CD14-positive monocyte (primary cell): ENCODE measurements around the gene BTBD10. TPM values are rescaled to one million over a fixed set of nuclear protein-coding genes. Genes with fewer than 3 reads are reported as not detected.

Source experiments
- DNase-seq, 3 donors: peaks; one replicate each; pipeline ENCODE4 v3.0.0-alpha.2; 2011 to 2022
- H2AFZ ChIP-seq: 2 replicates; pipeline ENCODE4 v1.6.0; 2012; ENCODE audit warnings: mild to moderate bottlenecking, low read depth, low read length, inconsistent platforms; ENCODE audit not compliant: insufficient read depth, poor library complexity, severe bottlenecking
- H3K27ac ChIP-seq, 2 donors: 1 replicate in 1 of 2; 2 replicates in 1 of 2; pipeline ENCODE4 v1.5.1; 2012 to 2013; ENCODE audit warnings: low read length in 2 of 2, control low read depth in 1 of 2, inconsistent platforms in 1 of 2, low read depth in 1 of 2, mild to moderate bottlenecking in 1 of 2
- H3K27me3 ChIP-seq, 2 donors: one replicate each; pipeline versions ENCODE4 v1.6.0 to v1.6.1; 2011 to 2013; ENCODE audit warnings: low read length in 2 of 2; ENCODE audit not compliant: control insufficient read depth in 2 of 2, insufficient read depth in 2 of 2
- H3K36me3 ChIP-seq, 2 donors: replicated peaks in 1 of 2; 1 replicate in 1 of 2; 2 replicates in 1 of 2; pipeline versions ENCODE4 v1.5.1 to v1.6.1; 2012 to 2013; ENCODE audit warnings: low read length in 2 of 2, control low read depth in 1 of 2, inconsistent platforms in 1 of 2, mild to moderate bottlenecking in 1 of 2; ENCODE audit not compliant: insufficient read depth in 2 of 2, control insufficient read depth in 1 of 2
- H3K4me1 ChIP-seq, 2 donors: 1 replicate in 1 of 2; 2 replicates in 1 of 2; pipeline versions ENCODE4 v1.5.1 to v1.6.1; 2012 to 2013; ENCODE audit warnings: low read length in 2 of 2, control low read depth in 1 of 2, inconsistent platforms in 1 of 2, mild to moderate bottlenecking in 1 of 2, moderate library complexity in 1 of 2; ENCODE audit not compliant: insufficient read depth in 2 of 2, control insufficient read depth in 1 of 2
- H3K4me2 ChIP-seq: replicated peaks from 2 replicates; pipeline ENCODE3; 2012; ENCODE audit warnings: low read length, moderate library complexity, mild to moderate bottlenecking; ENCODE audit not compliant: poor library complexity, severe bottlenecking; ENCODE audit errors: extremely low read depth
- H3K4me3 ChIP-seq, 3 experiments: fragments of 200-600 bp in 1 of 3; sonication (generic) in 1 of 3; replicated peaks in 1 of 3; 1 replicate in 2 of 3; 2 replicates in 1 of 3; pipeline ENCODE4 v1.5.1; 2011 to 2013; ENCODE audit warnings: low read length in 3 of 3, mild to moderate bottlenecking in 3 of 3, control low read depth in 2 of 3, low read depth in 2 of 3, inconsistent platforms in 1 of 3, moderate library complexity in 1 of 3
- H3K79me2 ChIP-seq: 2 replicates; pipeline ENCODE4 v1.6.0; 2012; ENCODE audit warnings: mild to moderate bottlenecking, control low read depth, inconsistent platforms, low read length, moderate library complexity; ENCODE audit not compliant: insufficient read depth
- H3K9ac ChIP-seq: 2 replicates; pipeline ENCODE4 v1.6.0; 2017; ENCODE audit warnings: low read length, mild to moderate bottlenecking; ENCODE audit not compliant: insufficient read depth, poor library complexity, severe bottlenecking
- H3K9me3 ChIP-seq, 2 donors: replicated peaks in 1 of 2; 1 replicate in 1 of 2; 2 replicates in 1 of 2; pipeline versions ENCODE4 v1.5.1 to v1.6.1; 2012 to 2013; ENCODE audit warnings: low read length in 2 of 2, control low read depth in 1 of 2; ENCODE audit not compliant: control insufficient read depth in 1 of 2, insufficient read depth in 1 of 2
- H4K20me1 ChIP-seq: 2 replicates; pipeline ENCODE4 v1.6.0; 2012; ENCODE audit warnings: mild to moderate bottlenecking, low read length, control low read depth, moderate library complexity; ENCODE audit not compliant: insufficient read depth
- H3K27ac Mint-ChIP-seq, 7 donors: one replicate each; pipeline ENCODE4 v1.8.0; 2020; ENCODE audit warnings: mild to moderate bottlenecking in 7 of 7, mixed read lengths in 7 of 7, moderate library complexity in 6 of 7, inconsistent platforms in 2 of 7
- H3K27me3 Mint-ChIP-seq, 3 donors: one replicate each; pipeline ENCODE4 v1.8.0; 2021 to 2022; ENCODE audit warnings: low read depth in 3 of 3, mild to moderate bottlenecking in 3 of 3, mixed read lengths in 3 of 3, moderate library complexity in 3 of 3, inconsistent platforms in 1 of 3
- H3K36me3 Mint-ChIP-seq, 2 donors: one replicate each; pipeline ENCODE4 v1.8.0; 2020; ENCODE audit warnings: mixed read lengths in 2 of 2, inconsistent platforms in 1 of 2, mild to moderate bottlenecking in 1 of 2
- H3K4me1 Mint-ChIP-seq: one replicate; pipeline ENCODE4 v1.8.0; 2020; ENCODE audit warnings: mild to moderate bottlenecking, mixed read lengths
- H3K4me3 Mint-ChIP-seq, 2 donors: one replicate each; pipeline ENCODE4 v1.8.0; 2020; ENCODE audit warnings: mild to moderate bottlenecking in 2 of 2, mixed read lengths in 2 of 2, moderate library complexity in 1 of 2
- H3K9me3 Mint-ChIP-seq, 7 donors: one replicate each; pipeline ENCODE4 v1.8.0; 2020 to 2022; ENCODE audit warnings: mixed read lengths in 7 of 7, mild to moderate bottlenecking in 6 of 7, moderate library complexity in 6 of 7, inconsistent platforms in 2 of 7
- CTCF ChIP-seq: fragments of 200-600 bp; IDR thresholded peaks from one replicate; pipeline ENCODE4 v1.8.0; 2022; ENCODE audit warnings: antibody characterized with exemption, mild to moderate bottlenecking
- WGBS: methylation state at CpG from one replicate; pipeline ENCODE4 v1.1.5; 2013; ENCODE audit warnings: missing lambda C conversion rate; ENCODE audit not compliant: insufficient coverage; 5-methylcytosine and 5-hydroxymethylcytosine counted together
- intact Hi-C, 2 donors: fragments of 100-400 bp; cut with micrococcal nuclease; formaldehyde crosslinking; loops; one replicate each; pipeline versions ENCODE4 v1.15.0 to v1.15.1; 2023
- polyA plus RNA-seq, 3 donors: library from polyadenylated mRNA; depleted of rRNA in 1 of 3; unstranded in 2 of 3; stranded (reverse) in 1 of 3; fragments of 300-500 nt in 2 of 3; fragments of >200 nt in 1 of 3; fragmentation: Illumina TruSeq in 2 of 3; gene quantifications; 1 replicate in 2 of 3; 2 replicates in 1 of 3; pipeline ENCODE4 v1.2.3, GENCODE V29; 2012 to 2021

BTBD10 gene
- polyA plus RNA-seq, 3 donors: 9.6 to 19.8 (median 13.8) TPM

GRCh38 chr11:13382751-13383150 lies 80.3 kb downstream of the BTBD10 start:
- Histone ChIP-seq H4K20me1 (peaks cover 27% of the 10 kb centered on the region), H3K9ac (no peak overlapping the region), H3K36me3 (peaks cover 85 to 98% of the 10 kb centered on the region in 2 donors), H3K4me3 (no peak overlapping the region), H3K27me3 (no peaks in the 10 kb centered on the region), H3K27ac (no peak overlapping the region), H3K4me1 (no peaks in the 10 kb centered on the region), H3K4me2 (no peak overlapping the region), H3K9me3 (no peaks in the 10 kb centered on the region), H3K79me2 (no peaks in the 10 kb centered on the region), H2AFZ (no peak overlapping the region)
- no peak for TF ChIP-seq CTCF
- DNase-seq: no peak
- 95% methylated on average over 3 of the region's 3 CpGs for WGBS
- Mint-ChIP-seq H3K9me3 (peaks cover 0 to 2% (median 0%) of the 10 kb centered on the region in 7 donors), H3K4me3 (no peak overlapping the region), H3K4me1 (peaks cover 5% of the 10 kb centered on the region), H3K27ac (peak overlapping the region in 2 of 7 donors; percentile 10 to 11), H3K27me3 (no peaks in the 10 kb centered on the region), H3K36me3 (peaks cover 87 to 89% of the 10 kb centered on the region in 2 donors)
- intact Hi-C loops: no loop called here

- H3K36me3 ChIP-seq: peaks cover 86 to 98% of the 10 kb centered on the region in 2 donors
- 90% methylated on average over 2 of the region's 2 CpGs for WGBS
- Mint-ChIP-seq H3K4me1 (peaks cover 5% of the 10 kb centered on the region), H3K4me3 (no peak overlapping the region), H3K27ac (peak overlapping the region in 3 of 7 donors; percentile 15 to 75 (median 18)), H3K9me3 (peaks cover 0 to 2% (median 0%) of the 10 kb centered on the region in 7 donors), H3K36me3 (peaks cover 87 to 90% of the 10 kb centered on the region in 2 donors), H3K27me3 (no peaks in the 10 kb centered on the region)
- intact Hi-C loops: no loop called here
- peaks cover 13% of the 10 kb centered on the region for H4K20me1 ChIP-seq
- no peak overlapping the region for H3K9ac ChIP-seq
- H3K4me2 ChIP-seq: no peak overlapping the region
- H3K4me1 ChIP-seq: no peaks in the 10 kb centered on the region
- H3K9me3 ChIP-seq: no peaks in the 10 kb centered on the region
- DNase-seq: no peak
- TF ChIP-seq CTCF: no peak
- no peak overlapping the region for H2AFZ ChIP-seq
- no peak overlapping the region for H3K27ac ChIP-seq
- H3K4me3 ChIP-seq: no peak overlapping the region
- H3K27me3 ChIP-seq: no peaks in the 10 kb centered on the region
- no peaks in the 10 kb centered on the region for H3K79me2 ChIP-seq
Observed at GRCh38 chr11:13380731-13381130, 82.3 kb downstream of the BTBD10 start.
